GM21423 (cell line): Measurements from ENCODE around the gene GPC5.
"Not testable (repeated sequence)": the region's sequence is repeated elsewhere in the genome, so short reads cannot be mapped to it uniquely, and the experiment has no call there.

Source experiments
- ATAC-seq: cut with Tn5 transposase; IDR thresholded peaks from one replicate; pipeline ENCODE4 v1.9.1; 2021; ENCODE audit warnings: mild to moderate bottlenecking, moderate library complexity; ENCODE audit not compliant: unreplicated experiment

Gene GPC5

GRCh38 chr13:92670096-92670495 is 1271.7 kb downstream of the GPC5 start:
- no peak for ATAC-seq

DNA sequence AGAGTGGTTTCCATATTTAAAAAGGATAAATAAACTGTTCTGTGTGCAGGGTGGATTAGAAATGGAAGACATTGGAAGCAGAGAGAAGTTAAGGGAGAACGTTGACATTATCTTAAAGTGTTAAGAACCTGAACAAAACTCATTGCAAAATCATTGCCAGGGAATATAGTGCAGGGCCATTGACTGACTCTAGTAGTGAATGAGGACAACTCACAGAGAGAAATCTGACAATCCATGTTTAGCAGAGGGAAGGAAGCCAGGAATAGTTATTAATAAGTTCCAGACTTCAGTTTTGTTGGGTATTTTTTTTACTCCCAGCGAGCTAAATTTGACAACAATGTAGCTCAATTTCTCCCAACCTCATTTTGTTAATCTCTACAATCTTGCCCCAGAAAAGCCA is 1273.4 kb downstream of the GPC5 start:
- no peak for ATAC-seq

- ATAC-seq: no peak
Measured at GRCh38 chr13:92676246-92676645, 1277.8 kb downstream of the GPC5 start.

GRCh38 chr13:92677571-92677970 is 1279.2 kb downstream of the GPC5 start:
- ATAC-seq: no peak

GRCh38 chr13:92679602-92680001 is 1281.2 kb downstream of the GPC5 start:
- no peak for ATAC-seq

GRCh38 chr13:92681239-92681638 is 1282.8 kb downstream of the GPC5 start:
- no peak for ATAC-seq

DNA sequence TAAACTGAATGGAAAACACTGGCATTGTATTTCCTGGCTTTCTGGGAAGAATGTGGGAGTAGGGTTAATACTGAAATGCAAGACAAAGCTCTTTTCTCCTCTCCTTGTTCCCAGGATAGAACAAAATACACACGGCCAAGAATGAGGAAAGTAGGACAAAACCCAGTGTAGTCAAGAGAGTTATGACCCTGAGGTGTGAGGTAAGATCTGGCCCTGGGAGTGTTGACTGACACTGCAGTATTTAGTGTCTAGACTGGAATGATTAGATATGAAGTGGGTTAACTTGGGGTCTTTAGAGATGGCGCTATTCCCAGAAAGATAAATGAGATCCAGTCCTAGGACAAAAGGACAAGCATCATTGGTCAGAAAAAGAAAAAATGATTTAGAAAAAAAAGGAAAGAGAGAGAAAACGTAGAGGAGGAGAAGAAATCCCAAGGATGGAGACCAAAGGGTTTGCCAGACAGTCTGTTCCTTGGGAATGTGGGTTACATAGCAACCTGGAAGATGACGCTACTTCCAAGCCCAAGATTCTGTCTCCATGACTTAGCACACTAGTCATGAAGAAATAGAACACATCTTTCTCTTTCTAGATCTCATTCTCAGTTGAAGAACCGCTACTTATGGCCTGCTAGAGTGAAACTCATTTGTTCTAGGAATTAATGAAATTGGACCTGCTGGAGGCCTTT is 1284.6 kb downstream of the GPC5 start:
- no peak for ATAC-seq

- no peak for ATAC-seq
Measured at GRCh38 chr13:92694047-92694446, 1295.6 kb downstream of the GPC5 start.

- ATAC-seq: not testable (repeated sequence)
Measured at GRCh38 chr13:92695827-92696226, 1297.4 kb downstream of the GPC5 start.

GRCh38 chr13:92716749-92717148 is 1318.3 kb downstream of the GPC5 start:
- ATAC-seq: no peak

DNA sequence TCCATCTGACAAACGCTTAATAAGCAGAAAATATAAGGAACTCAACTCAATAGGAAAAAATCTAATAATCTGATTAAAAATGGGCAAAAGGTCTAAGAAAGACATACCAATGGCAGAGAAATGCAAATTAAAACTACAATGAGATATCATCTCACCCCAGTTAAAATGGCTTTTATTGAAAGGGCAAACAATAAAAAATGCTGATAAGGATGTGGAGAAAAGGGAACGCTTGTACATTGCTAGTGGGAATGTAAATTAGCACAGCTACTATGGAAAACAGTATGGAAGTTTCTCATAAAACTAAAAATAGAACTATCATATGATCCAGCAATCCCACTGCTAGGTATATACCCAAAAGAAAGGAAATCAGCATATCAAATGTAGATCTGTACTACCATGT is 1319.4 kb downstream of the GPC5 start:
- ATAC-seq: no peak

DNA sequence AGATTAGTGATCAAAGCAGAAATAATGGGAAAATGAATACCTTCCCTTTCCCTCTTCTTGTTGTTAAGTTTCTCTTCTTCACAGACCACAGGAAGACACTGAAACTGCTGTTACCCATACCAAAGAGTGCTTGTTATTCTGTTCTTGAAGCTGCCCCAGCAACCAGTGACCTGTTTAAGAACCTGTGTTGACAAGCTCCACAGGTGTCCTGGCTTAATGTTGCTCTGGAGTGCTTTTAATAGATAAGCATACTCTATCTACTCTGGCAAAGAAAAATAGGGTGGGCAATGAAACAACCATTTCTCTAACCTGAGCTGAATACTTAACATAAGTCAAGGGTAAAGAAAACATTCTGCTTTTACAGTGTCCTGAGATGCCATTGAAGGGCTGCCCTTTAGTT is 1321.4 kb downstream of the GPC5 start:
- ATAC-seq: no peak

DNA sequence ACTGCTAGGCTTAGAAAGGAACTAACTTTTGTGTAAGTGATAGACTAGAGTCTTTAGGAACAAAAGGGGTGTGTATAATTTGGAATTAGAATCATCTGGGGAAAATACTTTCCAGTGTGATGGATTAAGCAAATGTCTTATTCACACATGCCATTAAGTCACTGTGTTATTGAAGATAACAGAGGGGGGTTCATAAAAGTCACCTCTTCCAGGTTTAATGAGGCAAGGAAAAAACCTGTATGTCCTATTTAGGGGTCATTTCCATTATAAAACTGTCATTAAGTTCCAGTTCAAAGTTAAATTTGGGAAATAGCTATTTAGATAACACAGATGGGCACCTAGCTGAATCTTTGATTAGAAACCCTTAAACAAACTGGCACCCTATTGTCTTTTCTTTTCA is 1323.2 kb downstream of the GPC5 start:
- no peak for ATAC-seq

- ATAC-seq: no peak
Measured at GRCh38 chr13:92727118-92727517, 1328.7 kb downstream of the GPC5 start.

DNA sequence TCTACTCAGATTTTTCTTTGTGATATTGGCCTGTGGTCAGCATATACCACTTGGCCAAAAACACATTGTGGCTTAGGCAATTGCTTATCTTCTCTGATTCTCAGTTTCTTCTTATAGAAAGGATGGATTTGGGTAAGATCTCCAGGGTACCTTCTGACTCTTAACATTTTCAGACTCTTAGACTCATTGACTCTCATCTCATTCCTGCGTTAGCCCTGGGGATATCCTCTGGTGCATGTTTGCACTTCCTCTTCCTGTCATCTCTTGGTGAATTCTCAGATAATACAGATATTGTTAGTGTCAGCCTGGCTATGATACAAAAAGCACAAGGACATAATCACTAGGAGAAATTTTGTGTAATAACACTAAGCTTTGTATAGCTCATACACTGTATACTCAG is 1335.6 kb downstream of the GPC5 start:
- no peak for ATAC-seq

DNA sequence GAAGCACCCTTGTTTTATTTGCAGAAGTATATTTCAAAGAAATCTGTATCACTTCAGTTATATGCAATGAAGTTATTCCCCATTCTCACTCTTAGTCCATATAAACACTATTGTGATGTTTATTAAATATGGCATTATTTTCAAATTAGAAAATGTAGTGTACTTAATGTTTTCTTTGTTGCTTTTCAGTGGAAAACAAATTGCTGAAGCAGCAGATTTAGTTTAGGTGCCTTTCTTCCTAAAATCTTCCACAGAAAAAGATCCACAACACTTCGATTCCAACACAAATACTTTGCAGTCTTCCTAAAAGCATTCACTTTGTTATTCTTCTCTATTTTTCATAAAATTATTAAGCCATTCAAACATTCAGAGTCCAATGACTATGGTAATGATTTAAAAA is 1336.1 kb downstream of the GPC5 start:
- no peak for ATAC-seq

- ATAC-seq: no peak
Measured at GRCh38 chr13:92735909-92736308, 1337.5 kb downstream of the GPC5 start.

DNA sequence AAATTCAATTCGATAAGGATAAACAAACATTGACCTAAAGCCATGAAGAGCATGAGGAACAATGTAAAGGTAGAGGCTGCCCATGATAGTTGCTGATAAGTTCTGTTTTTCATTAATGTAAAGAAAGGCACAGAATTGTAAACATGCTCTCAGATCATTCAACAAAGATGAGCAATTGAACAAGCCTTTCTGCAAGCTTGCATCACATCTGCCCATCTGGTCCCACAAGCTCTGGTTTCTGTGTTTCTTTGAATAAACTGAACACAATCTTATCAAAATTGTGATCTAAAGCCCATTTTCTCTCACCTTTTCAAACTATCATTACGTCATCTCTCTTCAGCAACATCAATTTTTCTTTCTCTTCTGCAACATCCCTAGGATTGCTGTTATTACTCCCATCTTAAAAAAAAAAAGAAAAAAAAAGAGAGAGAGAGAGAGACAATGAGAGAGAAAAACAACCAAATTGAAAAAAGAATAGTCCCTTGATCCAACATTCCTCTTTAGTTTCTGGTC is 1340.9 kb downstream of the GPC5 start:
- ATAC-seq: no peak

DNA sequence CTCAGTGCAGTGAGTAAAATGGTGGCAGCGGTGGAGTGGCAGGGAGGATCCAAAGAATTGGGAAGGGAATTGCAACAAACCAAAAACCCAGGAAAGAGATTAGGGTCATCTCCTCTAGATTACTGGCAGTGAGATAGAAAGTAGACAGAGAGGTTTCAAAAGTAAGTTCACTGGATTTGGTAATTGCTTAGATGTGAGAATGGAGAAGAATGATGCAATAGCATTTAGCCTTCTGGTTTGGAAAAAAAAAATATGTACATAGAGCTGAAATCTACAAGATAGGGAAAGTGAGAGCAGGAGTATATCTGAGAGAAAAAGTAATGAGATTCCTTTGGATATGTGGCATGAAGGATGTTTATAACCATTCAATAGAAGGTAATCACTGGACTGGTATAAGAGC is 1345.6 kb downstream of the GPC5 start:
- no peak for ATAC-seq

- no peak for ATAC-seq
Measured at GRCh38 chr13:92745258-92745657, 1346.8 kb downstream of the GPC5 start.

- ATAC-seq: not testable (repeated sequence)
Measured at GRCh38 chr13:92752705-92753104, 1354.3 kb downstream of the GPC5 start.

DNA sequence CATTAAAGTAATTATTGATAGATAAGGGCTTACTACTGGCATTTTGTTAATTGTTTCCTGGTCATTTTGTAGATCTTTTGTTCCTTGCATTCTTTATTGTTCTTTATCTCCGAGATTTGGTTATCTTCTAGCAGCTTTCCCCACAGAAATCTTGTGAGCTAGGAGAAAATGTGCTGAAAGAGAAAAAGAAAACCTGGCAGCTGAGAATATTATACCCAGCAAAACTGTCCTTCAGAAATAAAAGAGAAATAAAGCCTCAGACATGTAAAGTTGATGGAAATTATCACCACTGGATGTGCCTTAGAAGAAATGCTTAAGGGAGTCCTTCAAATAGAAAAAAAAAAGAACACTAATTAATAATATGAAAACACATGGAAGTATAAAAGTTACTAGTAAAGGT is 1363.3 kb downstream of the GPC5 start:
- no peak for ATAC-seq

GRCh38 chr13:92767468-92767867 is 1369.0 kb downstream of the GPC5 start:
- no peak for ATAC-seq
